PC-9 (cell line): ENCODE results near the gene NLRP12. TPM values are rescaled to one million over a fixed set of nuclear protein-coding genes. Genes with fewer than 3 reads are reported as not detected.
"Not testable (repeated sequence)": the region's sequence is repeated elsewhere in the genome, so short reads cannot be mapped to it uniquely, and the experiment has no call there.

Experiments
- BruUV-seq: library from RNA; stranded (reverse); fragments of 400-500 nt; replicated peaks from 2 replicates; lab custom pipeline; 2021; lab: Mats Ljungman, UMichigan
- CTCF ChIA-PET: fragments of 300-600 bp; sonication (Branson Sonifier 250); formaldehyde crosslinking; loops from one replicate; lab custom pipeline; 2022; ENCODE audit warnings: antibody characterized with exemption; lab: Charles Lee
- POLR2A ChIA-PET: fragments of 300-600 bp; sonication (Branson Sonifier 250); formaldehyde crosslinking; loops from one replicate; lab custom pipeline; 2022; ENCODE audit warnings: antibody characterized with exemption; ENCODE audit not compliant: unreplicated experiment; lab: Charles Lee
- DNase-seq, 2 experiments: peaks; one replicate each; pipeline versions ENCODE4 v3.0.0 to v3.0.0-alpha.2; 2015 to 2022; ENCODE audit warnings: mixed read lengths in 1 of 2
- H2AFZ ChIP-seq: fragments of 200-600 bp; sonication (generic); 2 replicates; pipeline ENCODE4 v1.8.1; 2017; ENCODE audit warnings: antibody characterized with exemption
- H3F3A ChIP-seq: fragments of 200-600 bp; sonication (generic); 2 replicates; pipeline ENCODE4 v1.8.1; 2017; ENCODE audit warnings: antibody characterized with exemption, mild to moderate bottlenecking, low read depth; ENCODE audit not compliant: insufficient read depth
- H3K27ac ChIP-seq: fragments of 200-600 bp; sonication (generic); 2 replicates; pipeline ENCODE4 v1.6.1; 2016; ENCODE audit warnings: mixed run types
- H3K27me3 ChIP-seq: fragments of 200-600 bp; sonication (generic); 2 replicates; pipeline ENCODE4 v1.6.1; 2016; ENCODE audit warnings: low read depth, mixed run types; ENCODE audit not compliant: insufficient read depth
- H3K36me3 ChIP-seq: fragments of 200-600 bp; sonication (generic); 2 replicates; pipeline ENCODE4 v1.6.1; 2016; ENCODE audit warnings: low read depth, mixed run types
- H3K4me1 ChIP-seq: fragments of 200-600 bp; sonication (generic); replicated peaks from 2 replicates; pipeline ENCODE4 v1.6.1; 2016; ENCODE audit warnings: mixed run types; ENCODE audit not compliant: insufficient read depth
- H3K4me2 ChIP-seq: fragments of 200-600 bp; sonication (generic); 2 replicates; pipeline ENCODE4 v1.6.1; 2017; ENCODE audit warnings: mixed run types
- H3K4me3 ChIP-seq: fragments of 200-600 bp; sonication (generic); 2 replicates; pipeline ENCODE4 v1.6.1; 2016; ENCODE audit warnings: mixed run types
- H3K79me2 ChIP-seq: fragments of 200-600 bp; sonication (generic); 2 replicates; pipeline ENCODE4 v1.6.1; 2017; ENCODE audit warnings: low read depth, mixed run types
- H3K9me2 ChIP-seq: fragments of 200-600 bp; sonication (generic); 2 replicates; pipeline ENCODE4 v1.8.1; 2017; ENCODE audit warnings: mild to moderate bottlenecking; ENCODE audit not compliant: insufficient read depth
- H3K9me3 ChIP-seq: fragments of 200-600 bp; sonication (generic); 2 replicates; pipeline ENCODE4 v1.8.1; 2016; ENCODE audit warnings: low read depth; ENCODE audit not compliant: insufficient read depth
- H4K20me1 ChIP-seq: fragments of 200-600 bp; sonication (generic); 2 replicates; pipeline ENCODE4 v1.8.1; 2017; ENCODE audit not compliant: insufficient read depth
- EZH2 ChIP-seq: fragments of 200-600 bp; sonication (generic); IDR thresholded peaks from 2 replicates; pipeline ENCODE4 v1.8.0; 2017; ENCODE audit warnings: antibody characterized with exemption, low read depth
- intact Hi-C: fragments of 100-400 bp; cut with micrococcal nuclease; formaldehyde crosslinking; loops from one replicate; pipeline ENCODE4 v1.10.0; 2022; ENCODE audit not compliant: unreplicated experiment
- total RNA-seq: library from RNA; stranded (reverse); gene quantifications from 2 replicates; pipeline ENCODE4 v1.2.3, GENCODE V29; 2021
- TF ChIP-seq, protein P1 (sequence below): fragments of 200-600 bp; sonication (generic); conservative IDR thresholded peaks from 2 replicates; pipeline ENCODE4 v1.6.1; 2017; ENCODE audit warnings: mixed run types, antibody characterized with exemption, mild to moderate bottlenecking, moderate library complexity

The NLRP12 gene
- total RNA-seq, 1 experiment from 2014 or later: 0.37 TPM

GRCh38 chr19:53871454-53871853 is 47.3 kb upstream of the NLRP12 start:
- TF ChIP-seq, protein P1, sequence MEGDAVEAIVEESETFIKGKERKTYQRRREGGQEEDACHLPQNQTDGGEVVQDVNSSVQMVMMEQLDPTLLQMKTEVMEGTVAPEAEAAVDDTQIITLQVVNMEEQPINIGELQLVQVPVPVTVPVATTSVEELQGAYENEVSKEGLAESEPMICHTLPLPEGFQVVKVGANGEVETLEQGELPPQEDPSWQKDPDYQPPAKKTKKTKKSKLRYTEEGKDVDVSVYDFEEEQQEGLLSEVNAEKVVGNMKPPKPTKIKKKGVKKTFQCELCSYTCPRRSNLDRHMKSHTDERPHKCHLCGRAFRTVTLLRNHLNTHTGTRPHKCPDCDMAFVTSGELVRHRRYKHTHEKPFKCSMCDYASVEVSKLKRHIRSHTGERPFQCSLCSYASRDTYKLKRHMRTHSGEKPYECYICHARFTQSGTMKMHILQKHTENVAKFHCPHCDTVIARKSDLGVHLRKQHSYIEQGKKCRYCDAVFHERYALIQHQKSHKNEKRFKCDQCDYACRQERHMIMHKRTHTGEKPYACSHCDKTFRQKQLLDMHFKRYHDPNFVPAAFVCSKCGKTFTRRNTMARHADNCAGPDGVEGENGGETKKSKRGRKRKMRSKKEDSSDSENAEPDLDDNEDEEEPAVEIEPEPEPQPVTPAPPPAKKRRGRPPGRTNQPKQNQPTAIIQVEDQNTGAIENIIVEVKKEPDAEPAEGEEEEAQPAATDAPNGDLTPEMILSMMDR: no peak
- no peak for TF ChIP-seq EZH2
- POLR2A ChIA-PET: no interaction called here

DNA sequence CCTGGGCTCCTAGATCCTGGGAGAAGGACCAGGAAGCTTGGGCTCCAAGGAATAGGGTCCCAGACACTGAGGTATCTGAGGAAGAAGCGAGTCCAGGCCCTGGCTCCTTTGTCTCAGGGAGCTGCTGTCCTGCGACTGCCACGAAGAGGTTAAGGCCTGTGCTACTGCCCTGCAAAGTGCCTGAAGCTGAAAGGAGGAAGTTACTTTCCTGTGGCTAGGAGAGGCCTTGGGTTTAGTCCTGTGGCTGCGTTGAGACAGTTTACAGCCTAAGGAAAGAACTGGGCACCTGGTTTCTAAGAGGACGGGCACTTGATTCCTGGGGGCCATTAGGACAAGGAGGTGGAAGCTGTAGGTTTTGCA is 46.4 kb upstream of the NLRP12 start:
- Histone ChIP-seq H2AFZ (no peak overlapping the region), H3K4me3 (peak overlapping the region; percentile 4; the same call in 1 of the 2 replicates), H3K36me3 (peaks cover 25% of the 10 kb centered on the region), H4K20me1 (peaks cover 10% of the 10 kb centered on the region; the same call in 1 of the 2 replicates), H3K9me3 (no peaks in the 10 kb centered on the region), H3K4me2 (peak overlapping the region; percentile 93; the same call in 1 of the 2 replicates), H3F3A (peaks cover 60% of the 10 kb centered on the region), H3K9me2 (no peaks in the 10 kb centered on the region), H3K27ac (no peak overlapping the region), H3K4me1 (peaks cover 13% of the 10 kb centered on the region), H3K27me3 (no peaks in the 10 kb centered on the region), H3K79me2 (peaks cover 45% of the 10 kb centered on the region)
- TF ChIP-seq, protein P1: no peak
- no peak for TF ChIP-seq EZH2
- ChIA-PET POLR2A (no interaction called here), CTCF (interaction anchor here (0.6 to 1.1 kb wide), 2 partner anchors 15 to 126 kb away, joined by 3 to 17 read pairs; no protein-coding TSS in a partner anchor)
- intact Hi-C loops: no loop called here
- peak in 1 of 2 experiments; percentile 36 for DNase-seq
- BruUV-seq: no TSS peak

More at GRCh38 chr19:53871454-53871853, 47.3 kb upstream of the NLRP12 start:
- intact Hi-C loops: no loop called here
- Histone ChIP-seq H3K27me3 (no peaks in the 10 kb centered on the region), H3F3A (peaks cover 58% of the 10 kb centered on the region), H3K9me2 (no peaks in the 10 kb centered on the region), H3K27ac (no peak overlapping the region), H3K4me2 (no peak overlapping the region), H3K9me3 (no peaks in the 10 kb centered on the region), H3K4me3 (no peak overlapping the region), H3K4me1 (peaks cover 7% of the 10 kb centered on the region), H3K79me2 (peaks cover 37% of the 10 kb centered on the region), H3K36me3 (peaks cover 25% of the 10 kb centered on the region), H2AFZ (no peak overlapping the region), H4K20me1 (peaks cover 10% of the 10 kb centered on the region; the same call in 1 of the 2 replicates)
- DNase-seq: no peak
- BruUV-seq: no TSS peak
- CTCF ChIA-PET: interaction anchor here (1.1 kb wide), 1 partner anchor 16 kb away, joined by 3 read pairs; no protein-coding TSS in a partner anchor

DNA sequence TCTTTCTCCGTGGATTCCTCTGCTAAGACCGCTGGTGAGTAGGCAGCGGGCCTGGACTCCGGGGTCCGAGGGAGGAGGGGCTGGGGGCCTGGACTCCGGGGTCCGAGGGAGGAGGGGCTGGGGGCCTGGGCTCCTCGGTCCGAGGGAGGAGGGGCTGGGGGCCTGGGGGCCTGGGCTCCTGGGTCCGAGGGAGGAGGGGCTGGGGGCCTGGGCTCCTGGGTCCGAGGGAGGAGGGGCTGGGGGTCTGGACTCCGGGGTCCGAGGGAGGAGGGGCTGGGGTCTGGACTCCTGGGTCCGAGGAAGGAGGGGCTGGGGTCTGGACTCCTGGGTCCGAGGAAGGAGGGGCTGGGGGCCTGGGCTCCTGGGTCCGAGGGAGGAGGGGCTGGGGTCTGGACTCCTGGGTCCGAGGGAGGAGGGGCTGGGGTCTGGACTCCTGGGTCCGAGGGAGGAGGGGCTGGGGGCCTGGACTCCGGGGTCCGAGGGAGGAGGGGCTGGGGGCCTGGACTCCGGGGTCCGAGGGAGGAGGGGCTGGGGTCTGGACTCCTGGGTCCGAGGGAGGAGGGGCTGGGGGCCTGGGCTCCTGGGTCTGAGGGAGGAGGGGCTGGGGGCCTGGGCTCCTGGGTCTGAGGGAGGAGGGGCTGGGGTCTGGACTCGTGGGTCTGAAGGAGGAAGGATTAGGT is 45.8 kb upstream of the NLRP12 start:
- H3K27me3 ChIP-seq, BruUV-seq, CTCF ChIA-PET, DNase-seq, POLR2A ChIA-PET, H2AFZ ChIP-seq, H3K9me2 ChIP-seq, H3K9me3 ChIP-seq: not testable (repeated sequence)
- H3K27ac ChIP-seq: peak overlapping the region; percentile 86
- H3K4me2 ChIP-seq: peak overlapping the region; percentile 93
- H3K4me1 ChIP-seq: peaks cover 16% of the 10 kb centered on the region
- H4K20me1 ChIP-seq: peaks cover 10% of the 10 kb centered on the region; the same call in 1 of the 2 replicates
- intact Hi-C loops: loop anchor here (1.0 to 5.0 kb wide), 3 partner anchors 150 to 592 kb away; partner anchors contain the start of genes LENG8 and LENG9
- H3K79me2 ChIP-seq: peaks cover 45% of the 10 kb centered on the region
- H3K4me3 ChIP-seq: peak overlapping the region; percentile 92
- H3F3A ChIP-seq: peaks cover 61% of the 10 kb centered on the region
- peaks cover 25% of the 10 kb centered on the region for H3K36me3 ChIP-seq
